ENCODE measurements around the gene GAD2. TPM values are rescaled to one million over a fixed set of nuclear protein-coding genes. Genes with fewer than 3 reads are reported as not detected.

The GAD2 gene
- total RNA-seq (2012; rRNA removed), result not detected in 2 replicates

DNA sequence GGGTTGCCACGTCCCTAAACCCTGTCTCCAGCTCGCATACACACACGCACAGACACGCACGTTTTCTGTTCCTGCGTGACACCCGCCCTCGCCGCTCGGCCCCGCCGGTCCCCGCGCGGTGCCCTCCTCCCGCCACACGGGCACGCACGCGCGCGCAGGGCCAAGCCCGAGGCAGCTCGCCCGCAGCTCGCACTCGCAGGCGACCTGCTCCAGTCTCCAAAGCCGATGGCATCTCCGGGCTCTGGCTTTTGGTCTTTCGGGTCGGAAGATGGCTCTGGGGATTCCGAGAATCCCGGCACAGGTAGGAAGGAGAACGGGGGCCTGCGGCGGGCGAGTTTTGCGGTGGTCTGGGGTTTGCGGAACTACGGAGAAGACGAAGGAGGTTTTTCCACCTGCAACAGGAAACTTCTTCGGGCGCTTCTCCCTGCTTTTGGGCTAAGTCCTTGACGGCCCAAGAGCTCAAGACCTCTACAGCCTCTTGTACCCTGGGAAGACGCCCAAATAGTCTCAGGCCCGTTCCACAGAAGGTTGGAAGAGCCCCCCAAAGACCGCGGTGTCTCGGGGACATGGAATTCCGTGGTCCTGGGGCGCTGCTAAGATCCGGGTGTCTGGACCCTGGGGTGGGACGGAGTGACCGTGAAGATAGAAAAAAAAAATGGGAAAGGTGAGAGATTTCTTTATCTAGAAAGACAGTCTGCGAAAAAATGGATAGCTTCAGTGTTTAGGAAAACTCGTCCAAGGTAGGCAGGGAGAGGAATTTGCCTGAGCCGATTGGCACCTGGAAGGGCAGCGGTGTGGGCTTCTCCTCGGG is at the start of gene GAD2:
GAD2 (plus strand) TSS at position 190 of the 811 bp plus-strand sequence; CDS start at position 226, 36 bp downstream.
- H3K9ac ChIP-seq (ENCODE audit: low read depth, low read length), result no peak within 1 kb of the TSS
- H3K36me3 ChIP-seq (ENCODE audit: insufficient read depth, low read length), result no peaks in the 10 kb centered on the region
- H3K9me3 ChIP-seq (replicated peaks; ENCODE audit: low read length), result peaks cover 3% of the 10 kb centered on the region
- no peak within 1 kb of the TSS for H3K4me2 ChIP-seq (ENCODE audit: low read length)
- H3K4me3 ChIP-seq (ENCODE audit: low read length), result no peak within 1 kb of the TSS
- peaks cover 29% of the 10 kb centered on the region for H3K27me3 ChIP-seq (ENCODE audit: control insufficient read depth, insufficient read depth, low read length)
- H3K4me1 ChIP-seq (ENCODE audit: control insufficient read depth, insufficient read depth, low read length), result no peaks in the 10 kb centered on the region

DNA sequence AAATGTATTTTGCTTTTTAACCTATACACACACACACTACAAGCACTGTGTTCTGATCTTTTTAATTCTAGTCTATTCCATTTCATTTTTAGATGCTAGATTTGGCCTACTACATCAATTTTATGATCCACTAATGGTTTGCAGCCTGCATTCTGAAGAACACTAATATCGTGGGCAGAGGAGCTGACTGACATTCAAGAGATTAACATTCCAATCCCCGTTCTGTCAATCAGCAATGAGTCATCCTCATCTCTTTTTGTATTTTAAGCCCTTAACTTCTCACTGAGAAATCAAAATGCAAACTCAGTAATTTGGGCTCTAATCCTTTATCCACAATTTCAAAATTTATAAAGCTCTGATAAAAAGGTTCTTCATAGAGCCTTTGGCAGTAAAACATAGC is 47.1 kb upstream of the GAD2 start:
- no peaks in the 10 kb centered on the region for H3K36me3 ChIP-seq (ENCODE audit: insufficient read depth, low read length)
- H3K4me1 ChIP-seq (ENCODE audit: control insufficient read depth, insufficient read depth, low read length), result no peaks in the 10 kb centered on the region
- no peak overlapping the region for H3K4me2 ChIP-seq (ENCODE audit: low read length)

DNA sequence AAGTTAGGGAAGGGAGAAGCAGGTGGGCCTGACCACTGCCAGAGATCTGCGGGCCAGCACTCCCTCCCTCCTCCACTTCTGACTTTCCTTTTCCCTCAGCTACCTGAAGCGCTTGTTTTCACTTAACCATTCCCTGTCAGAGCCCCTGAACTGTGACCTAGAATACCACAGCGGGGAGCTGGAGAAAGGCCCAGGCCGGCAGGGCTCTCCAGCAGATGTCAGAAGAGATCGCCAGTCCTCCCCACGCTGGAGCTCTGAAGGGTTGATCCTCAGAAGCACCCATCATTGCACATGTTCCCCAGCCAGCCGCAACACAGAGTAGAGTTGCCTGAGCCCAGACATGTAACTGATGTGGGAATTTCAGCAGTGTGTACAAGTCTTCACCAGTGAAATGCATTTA is 44.4 kb upstream of the GAD2 start:
- Histone ChIP-seq H3K4me1 (ENCODE audit: control insufficient read depth, insufficient read depth, low read length) (no peaks in the 10 kb centered on the region), H3K4me3 (ENCODE audit: low read length) (no peak overlapping the region), H3K9me3 (replicated peaks; ENCODE audit: low read length) (peaks cover 3% of the 10 kb centered on the region), H3K27me3 (ENCODE audit: control insufficient read depth, insufficient read depth, low read length) (no peaks in the 10 kb centered on the region), H3K36me3 (ENCODE audit: insufficient read depth, low read length) (no peaks in the 10 kb centered on the region), H3K4me2 (ENCODE audit: low read length) (no peak overlapping the region), H3K9ac (ENCODE audit: low read depth, low read length) (no peak overlapping the region)

More for the DNA sequence above, 47.1 kb upstream of the GAD2 start:
- H3K9me3 ChIP-seq (replicated peaks; ENCODE audit: low read length), result peaks cover 3% of the 10 kb centered on the region
- no peaks in the 10 kb centered on the region for H3K27me3 ChIP-seq (ENCODE audit: control insufficient read depth, insufficient read depth, low read length)
- H3K9ac ChIP-seq (ENCODE audit: low read depth, low read length), result no peak overlapping the region
- H3K4me3 ChIP-seq (ENCODE audit: low read length), result no peak overlapping the region

DNA sequence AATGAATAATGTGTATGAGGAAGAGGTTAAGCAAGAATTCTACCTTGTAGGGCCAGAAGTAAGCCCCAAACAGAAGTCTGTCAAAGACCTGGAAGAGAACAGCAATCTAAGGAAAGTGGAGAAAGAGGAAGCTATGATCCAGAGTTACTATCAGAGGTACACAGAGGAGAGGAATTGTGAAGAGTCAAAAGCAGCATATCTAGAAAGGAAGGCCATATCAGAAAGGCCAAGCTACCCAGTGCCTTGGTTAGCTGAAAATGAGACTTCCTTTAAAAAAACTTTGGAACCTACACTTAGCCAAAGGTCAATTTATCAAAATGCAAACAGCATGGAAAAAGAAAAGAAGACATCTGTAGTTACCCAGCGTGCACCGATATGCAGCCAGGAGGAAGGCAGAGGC is 42.7 kb upstream of the GAD2 start:
- no peaks in the 10 kb centered on the region for H3K4me1 ChIP-seq (ENCODE audit: control insufficient read depth, insufficient read depth, low read length)
- H3K4me3 ChIP-seq (ENCODE audit: low read length), result no peak overlapping the region
- peaks cover 3% of the 10 kb centered on the region for H3K9me3 ChIP-seq (replicated peaks; ENCODE audit: low read length)
- H3K9ac ChIP-seq (ENCODE audit: low read depth, low read length), result no peak overlapping the region
- H3K4me2 ChIP-seq (ENCODE audit: low read length), result no peak overlapping the region
- no peaks in the 10 kb centered on the region for H3K27me3 ChIP-seq (ENCODE audit: control insufficient read depth, insufficient read depth, low read length)
- no peaks in the 10 kb centered on the region for H3K36me3 ChIP-seq (ENCODE audit: insufficient read depth, low read length)

DNA sequence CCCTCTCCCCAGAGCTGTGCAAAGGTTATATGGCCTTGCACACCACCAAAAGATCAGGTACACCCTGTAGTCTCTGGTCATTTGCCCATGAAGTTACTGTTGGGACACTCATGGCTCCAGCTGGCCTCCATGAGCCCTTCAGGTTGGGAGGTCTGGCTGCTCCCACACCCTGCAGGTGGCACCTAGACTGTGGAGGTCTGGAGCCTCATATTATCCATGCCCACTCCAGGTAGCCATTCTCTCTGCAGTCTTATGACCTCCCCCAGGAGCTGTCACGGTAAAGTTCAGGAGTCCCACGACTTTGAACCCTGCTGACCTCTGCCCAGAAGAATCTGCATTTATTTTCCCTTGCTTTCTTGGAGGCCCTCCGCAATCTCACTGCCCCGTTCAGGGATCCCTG is 39.2 kb upstream of the GAD2 start:
- H3K27me3 ChIP-seq (ENCODE audit: control insufficient read depth, insufficient read depth, low read length), result no peaks in the 10 kb centered on the region
- no peaks in the 10 kb centered on the region for H3K4me1 ChIP-seq (ENCODE audit: control insufficient read depth, insufficient read depth, low read length)
- no peaks in the 10 kb centered on the region for H3K9me3 ChIP-seq (replicated peaks; ENCODE audit: low read length)
- H3K36me3 ChIP-seq (ENCODE audit: insufficient read depth, low read length), result no peaks in the 10 kb centered on the region
- H3K4me2 ChIP-seq (ENCODE audit: low read length), result no peak overlapping the region
- H3K9ac ChIP-seq (ENCODE audit: low read depth, low read length), result no peak overlapping the region
- H3K4me3 ChIP-seq (ENCODE audit: low read length), result no peak overlapping the region

DNA sequence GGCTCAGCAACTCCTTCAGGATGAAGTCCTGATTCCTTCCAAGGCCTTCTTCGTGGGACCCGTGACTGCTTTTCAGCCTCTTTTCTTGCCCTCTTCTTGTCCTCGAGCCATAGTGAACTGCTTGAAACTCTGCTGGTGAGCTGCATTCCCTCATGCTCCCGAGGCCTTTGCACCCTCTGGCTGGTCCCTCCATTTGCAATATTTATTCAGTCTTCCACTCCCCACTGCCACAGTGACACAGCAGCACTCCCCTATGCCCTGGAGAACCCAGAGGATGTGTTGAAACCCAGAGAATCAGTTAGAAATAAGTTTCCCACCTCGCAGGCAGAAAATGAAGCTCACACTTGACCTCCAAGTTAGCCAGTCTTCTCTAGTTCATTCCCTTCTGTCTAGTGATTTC is 22.3 kb upstream of the GAD2 start:
- Histone ChIP-seq H3K4me1 (ENCODE audit: control insufficient read depth, insufficient read depth, low read length) (no peaks in the 10 kb centered on the region), H3K9ac (ENCODE audit: low read depth, low read length) (no peak overlapping the region)

DNA sequence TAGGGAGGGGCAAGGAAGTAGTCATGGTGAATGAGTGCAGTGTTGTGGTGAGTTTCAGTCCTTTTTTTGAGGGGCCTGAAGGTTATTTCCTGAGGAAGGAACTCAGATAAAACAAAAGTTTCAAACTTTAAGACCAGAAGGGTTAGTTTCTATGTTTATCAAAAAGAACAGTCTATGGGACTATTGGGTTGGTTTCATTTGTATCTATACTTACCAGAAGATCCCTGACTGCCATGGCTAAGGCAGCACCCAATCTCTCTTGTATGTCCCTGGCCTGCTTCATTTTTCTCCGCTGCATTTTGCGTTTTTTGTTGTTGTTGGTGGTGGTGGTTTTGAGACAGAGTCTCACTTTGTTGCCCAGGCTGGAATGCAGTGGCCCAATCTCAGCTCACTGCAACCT is 19.3 kb upstream of the GAD2 start:
- H3K4me2 ChIP-seq (ENCODE audit: low read length), result no peak overlapping the region
- H3K4me1 ChIP-seq (ENCODE audit: control insufficient read depth, insufficient read depth, low read length), result no peaks in the 10 kb centered on the region
- no peak overlapping the region for H3K9ac ChIP-seq (ENCODE audit: low read depth, low read length)
- no peaks in the 10 kb centered on the region for H3K36me3 ChIP-seq (ENCODE audit: insufficient read depth, low read length)
- no peak overlapping the region for H3K4me3 ChIP-seq (ENCODE audit: low read length)
- peaks cover 16% of the 10 kb centered on the region for H3K9me3 ChIP-seq (replicated peaks; ENCODE audit: low read length)
- no peaks in the 10 kb centered on the region for H3K27me3 ChIP-seq (ENCODE audit: control insufficient read depth, insufficient read depth, low read length)

More for the DNA sequence above, 22.3 kb upstream of the GAD2 start:
- H3K4me2 ChIP-seq (ENCODE audit: low read length), result no peak overlapping the region
- no peaks in the 10 kb centered on the region for H3K27me3 ChIP-seq (ENCODE audit: control insufficient read depth, insufficient read depth, low read length)
- H3K36me3 ChIP-seq (ENCODE audit: insufficient read depth, low read length), result no peaks in the 10 kb centered on the region
- H3K4me3 ChIP-seq (ENCODE audit: low read length), result no peak overlapping the region
- H3K9me3 ChIP-seq (replicated peaks; ENCODE audit: low read length), result peaks cover 13% of the 10 kb centered on the region

DNA sequence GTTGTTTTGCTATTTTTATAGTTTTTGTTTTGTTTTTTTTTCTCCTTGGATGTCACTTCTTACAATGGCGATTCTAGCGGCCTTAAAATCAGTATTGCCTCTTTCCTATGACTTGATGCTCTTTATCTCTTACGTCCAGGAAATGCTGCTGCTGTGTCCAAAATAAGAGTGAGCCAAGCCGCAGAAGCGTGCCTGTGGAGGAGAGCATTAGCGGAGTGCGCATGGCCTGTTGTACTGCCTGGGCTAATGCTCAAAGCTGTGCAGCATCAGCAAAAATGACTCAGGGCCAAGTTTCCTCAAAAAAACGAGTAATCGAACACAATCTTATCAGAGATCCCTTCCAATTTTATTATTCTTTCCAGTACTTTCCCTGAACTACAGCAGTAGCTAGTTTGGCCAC is 18.5 kb upstream of the GAD2 start:
- no peak overlapping the region for H3K4me2 ChIP-seq (ENCODE audit: low read length)
- no peaks in the 10 kb centered on the region for H3K36me3 ChIP-seq (ENCODE audit: insufficient read depth, low read length)
- no peaks in the 10 kb centered on the region for H3K4me1 ChIP-seq (ENCODE audit: control insufficient read depth, insufficient read depth, low read length)
- H3K9me3 ChIP-seq (replicated peaks; ENCODE audit: low read length), result peaks cover 16% of the 10 kb centered on the region
- no peaks in the 10 kb centered on the region for H3K27me3 ChIP-seq (ENCODE audit: control insufficient read depth, insufficient read depth, low read length)
- no peak overlapping the region for H3K9ac ChIP-seq (ENCODE audit: low read depth, low read length)
- H3K4me3 ChIP-seq (ENCODE audit: low read length), result no peak overlapping the region

DNA sequence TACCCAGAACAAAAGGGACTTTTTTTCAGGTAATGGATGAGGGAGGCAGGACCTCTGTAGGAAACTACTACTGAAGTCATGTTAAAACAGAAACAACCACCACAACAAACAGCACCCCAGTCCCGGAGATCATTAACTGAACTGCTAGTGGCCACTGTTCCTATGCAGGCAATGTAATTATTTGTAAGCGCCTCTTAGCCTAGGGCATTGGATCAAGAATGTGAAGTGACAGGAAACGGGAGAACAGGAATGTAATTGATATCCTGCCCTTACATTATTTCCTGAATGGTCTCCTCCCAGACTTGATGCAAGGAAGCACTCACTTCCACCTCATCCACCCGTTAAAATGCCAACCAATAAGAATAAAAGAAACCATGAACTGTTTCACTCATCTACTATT is 16.7 kb upstream of the GAD2 start:
- Histone ChIP-seq H3K9me3 (replicated peaks; ENCODE audit: low read length) (peaks cover 7% of the 10 kb centered on the region), H3K9ac (ENCODE audit: low read depth, low read length) (no peak overlapping the region), H3K4me2 (ENCODE audit: low read length) (no peak overlapping the region), H3K27me3 (ENCODE audit: control insufficient read depth, insufficient read depth, low read length) (no peaks in the 10 kb centered on the region), H3K36me3 (ENCODE audit: insufficient read depth, low read length) (no peaks in the 10 kb centered on the region), H3K4me3 (ENCODE audit: low read length) (no peak overlapping the region), H3K4me1 (ENCODE audit: control insufficient read depth, insufficient read depth, low read length) (no peaks in the 10 kb centered on the region)

DNA sequence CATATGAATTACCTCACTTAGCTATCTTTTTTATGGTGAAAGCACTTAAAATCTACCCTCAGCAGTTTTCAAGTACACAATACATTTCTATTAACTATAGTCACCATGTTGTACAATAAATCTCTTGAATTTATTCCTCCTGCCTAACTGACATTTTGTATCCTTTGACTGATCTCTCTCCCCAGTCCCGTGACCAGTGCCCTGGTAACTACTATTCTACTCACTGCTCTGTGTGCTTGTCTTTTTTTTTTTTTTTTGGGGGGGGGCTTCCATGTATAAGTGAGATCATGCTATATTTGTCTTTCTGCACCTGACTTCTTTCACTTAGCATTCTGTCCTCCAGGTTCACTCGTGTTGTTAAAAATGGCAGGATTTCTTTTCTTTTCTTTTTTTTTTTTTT is 11.4 kb upstream of the GAD2 start:
- Histone ChIP-seq H3K36me3 (ENCODE audit: insufficient read depth, low read length) (no peaks in the 10 kb centered on the region), H3K4me3 (ENCODE audit: low read length) (no peak overlapping the region), H3K4me1 (ENCODE audit: control insufficient read depth, insufficient read depth, low read length) (no peaks in the 10 kb centered on the region), H3K4me2 (ENCODE audit: low read length) (no peak overlapping the region), H3K9ac (ENCODE audit: low read depth, low read length) (no peak overlapping the region), H3K9me3 (replicated peaks; ENCODE audit: low read length) (peaks cover 5% of the 10 kb centered on the region), H3K27me3 (ENCODE audit: control insufficient read depth, insufficient read depth, low read length) (no peaks in the 10 kb centered on the region)

DNA sequence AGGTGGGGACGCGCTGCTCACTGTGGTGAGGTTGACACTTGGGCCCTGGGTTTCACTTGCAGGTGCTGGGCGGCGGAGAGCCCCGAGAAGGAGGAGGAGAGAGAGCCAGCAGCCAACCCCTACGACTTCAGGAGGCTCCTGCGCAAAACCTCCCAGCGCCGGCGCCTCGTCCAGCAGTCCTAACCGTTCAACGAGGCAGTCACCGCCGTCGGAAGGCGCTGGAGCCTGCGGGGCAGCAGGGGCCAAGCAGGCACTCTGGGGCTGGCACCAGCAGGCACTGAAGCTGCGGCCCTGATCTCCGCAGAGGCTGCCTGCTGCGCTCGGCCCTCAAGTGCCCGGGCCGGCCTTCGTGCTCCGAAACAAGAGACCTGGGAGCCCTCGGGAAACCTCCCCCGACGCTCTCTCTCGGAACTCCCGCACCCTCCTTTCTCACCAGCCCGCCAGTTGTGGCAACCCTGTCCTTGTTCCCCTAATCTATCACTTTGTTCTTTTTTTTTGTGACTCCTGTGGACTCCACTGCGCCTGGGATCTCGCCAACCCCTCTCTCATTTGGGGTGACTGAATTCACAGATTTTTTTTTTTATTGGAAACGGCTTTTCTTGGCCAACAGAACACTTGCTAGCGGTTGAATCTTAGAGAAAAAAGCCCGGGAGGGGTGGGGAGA is 4.7 kb upstream of the GAD2 start:
- no peaks in the 10 kb centered on the region for H3K4me1 ChIP-seq (ENCODE audit: control insufficient read depth, insufficient read depth, low read length)

DNA sequence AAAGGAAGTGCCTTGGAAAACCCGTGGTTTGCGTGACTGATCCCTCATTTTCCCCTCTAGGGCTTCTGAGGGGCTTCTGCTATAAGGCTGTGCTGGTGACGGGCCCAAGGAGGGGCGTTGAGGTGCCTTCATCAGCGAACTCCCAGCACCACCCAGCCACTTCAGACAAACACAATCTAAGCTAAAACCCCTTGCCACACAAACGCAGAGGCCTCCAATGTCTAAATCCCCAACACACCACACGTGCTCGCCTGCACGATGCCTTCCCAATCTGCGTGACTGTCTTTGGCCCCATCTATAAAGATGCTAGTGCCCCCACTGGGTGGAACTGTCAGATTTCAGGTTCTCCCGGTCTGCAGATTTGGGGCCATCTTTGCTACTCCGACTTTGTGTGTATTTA is 4.1 kb upstream of the GAD2 start:
- Histone ChIP-seq H3K9me3 (replicated peaks; ENCODE audit: low read length) (peaks cover 3% of the 10 kb centered on the region), H3K36me3 (ENCODE audit: insufficient read depth, low read length) (no peaks in the 10 kb centered on the region), H3K9ac (ENCODE audit: low read depth, low read length) (no peak overlapping the region), H3K4me2 (ENCODE audit: low read length) (no peak overlapping the region), H3K27me3 (ENCODE audit: control insufficient read depth, insufficient read depth, low read length) (peaks cover 28% of the 10 kb centered on the region), H3K4me3 (ENCODE audit: low read length) (no peak overlapping the region), H3K4me1 (ENCODE audit: control insufficient read depth, insufficient read depth, low read length) (no peaks in the 10 kb centered on the region)

More for the DNA sequence above, 4.7 kb upstream of the GAD2 start:
- H3K27me3 ChIP-seq (ENCODE audit: control insufficient read depth, insufficient read depth, low read length), result peaks cover 22% of the 10 kb centered on the region
- no peak overlapping the region for H3K4me2 ChIP-seq (ENCODE audit: low read length)
- H3K9ac ChIP-seq (ENCODE audit: low read depth, low read length), result no peak overlapping the region
- no peak overlapping the region for H3K4me3 ChIP-seq (ENCODE audit: low read length)
- H3K36me3 ChIP-seq (ENCODE audit: insufficient read depth, low read length), result no peaks in the 10 kb centered on the region
- H3K9me3 ChIP-seq (replicated peaks; ENCODE audit: low read length), result peaks cover 3% of the 10 kb centered on the region

Data from skeletal muscle satellite cell (primary cell).